GM18517 (cell line): Measurements from ENCODE around the gene RRP1B.
"Not testable (repeated sequence)": the region's sequence is repeated elsewhere in the genome, so short reads cannot be mapped to it uniquely, and the experiment has no call there.

Experiments used
- ATAC-seq: cut with Tn5 transposase; IDR thresholded peaks from one replicate; pipeline ENCODE4 v1.9.1; 2021; ENCODE audit warnings: mild to moderate bottlenecking, moderate library complexity; ENCODE audit not compliant: unreplicated experiment

The RRP1B gene

GRCh38 chr21:43667191-43667904, 8.0 kb downstream of the RRP1B start:
- no peak for ATAC-seq

- no peak for ATAC-seq
Measured at GRCh38 chr21:43669828-43670605, 10.7 kb downstream of the RRP1B start.

- no peak for ATAC-seq
Measured at GRCh38 chr21:43675871-43676270, 16.5 kb downstream of the RRP1B start.

GRCh38 chr21:43676391-43676790, 17.0 kb downstream of the RRP1B start:
- no peak for ATAC-seq

- ATAC-seq: no peak
Measured at GRCh38 chr21:43679951-43680350, 20.6 kb downstream of the RRP1B start.

- ATAC-seq: not testable (repeated sequence)
Measured at GRCh38 chr21:43680421-43680820, 21.1 kb downstream of the RRP1B start.

- ATAC-seq: no peak
Measured at GRCh38 chr21:43681650-43682049, 22.3 kb downstream of the RRP1B start.

- no peak for ATAC-seq
Measured at GRCh38 chr21:43684424-43684823, 25.1 kb downstream of the RRP1B start.

- no peak for ATAC-seq
Measured at GRCh38 chr21:43686811-43687565, 27.6 kb downstream of the RRP1B start.

GRCh38 chr21:43687566-43688399, 28.4 kb downstream of the RRP1B start:
- ATAC-seq: no peak

- no peak for ATAC-seq
Measured at GRCh38 chr21:43688906-43689305, 29.5 kb downstream of the RRP1B start.

GRCh38 chr21:43689556-43690337, 30.4 kb downstream of the RRP1B start:
- ATAC-seq: no peak

- no peak for ATAC-seq
Measured at GRCh38 chr21:43690346-43690745, 31.0 kb downstream of the RRP1B start.

GRCh38 chr21:43691086-43691795, 31.9 kb downstream of the RRP1B start:
- no peak for ATAC-seq

- ATAC-seq: no peak
Measured at GRCh38 chr21:43691801-43692200, 32.4 kb downstream of the RRP1B start.

GRCh38 chr21:43692949-43693348, 33.6 kb downstream of the RRP1B start:
- no peak for ATAC-seq

GRCh38 chr21:43693981-43694380, 34.6 kb downstream of the RRP1B start:
- ATAC-seq: no peak

GRCh38 chr21:43694437-43695079, 35.2 kb downstream of the RRP1B start:
- no peak for ATAC-seq

- no peak for ATAC-seq
Measured at GRCh38 chr21:43696214-43696613, 36.9 kb downstream of the RRP1B start.
